ENCODE data around the gene TGFBR2. TPM values are rescaled to one million over a fixed set of nuclear protein-coding genes. Genes with fewer than 3 reads are reported as not detected.
A peak's percentile ranks its signal among the peaks of the same experiment; 100 is the strongest.
"Not testable (repeated sequence)": the region's sequence is repeated elsewhere in the genome, so short reads cannot be mapped to it uniquely, and the experiment has no call there.

The TGFBR2 gene
- total RNA-seq, 1 donor from 2014 or later = 144 TPM

GRCh38 chr3:30623351-30623750 lies 16.9 kb downstream of the TGFBR2 start:
- H3K4me1 ChIP-seq = peaks cover 100% of the 10 kb centered on the region
- H3K27ac ChIP-seq (replicated peaks) = peak overlapping the region; percentile 85
- H3K4me3 ChIP-seq = no peak overlapping the region

GRCh38 chr3:30624480-30624879 lies 18.1 kb downstream of the TGFBR2 start:
- H3K9me3 ChIP-seq (replicated peaks); H3K27me3 ChIP-seq (ENCODE audit: low read depth); DNase-seq; intact Hi-C loops (cut with micrococcal nuclease); H3K4me3 ChIP-seq: not testable (repeated sequence)
- Histone ChIP-seq H3K4me1 (peaks cover 100% of the 10 kb centered on the region), H3K36me3 (peaks cover 11% of the 10 kb centered on the region), H3K27ac (replicated peaks) (peak overlapping the region; percentile 85)

More at GRCh38 chr3:30623351-30623750, 16.9 kb downstream of the TGFBR2 start:
- intact Hi-C loops (cut with micrococcal nuclease) = no loop called here
- H3K9me3 ChIP-seq (replicated peaks) = no peaks in the 10 kb centered on the region
- no peaks in the 10 kb centered on the region for H3K27me3 ChIP-seq (ENCODE audit: low read depth)
- H3K36me3 ChIP-seq = peaks cover 11% of the 10 kb centered on the region
- DNase-seq = no peak
- TF ChIP-seq CTCF (IDR thresholded peaks at IDR 0.05; ENCODE audit: borderline replicate concordance) = no peak

- DNase-seq = no peak
- Histone ChIP-seq H3K4me1 (peaks cover 100% of the 10 kb centered on the region), H3K9me3 (replicated peaks) (peaks cover 3% of the 10 kb centered on the region), H3K36me3 (peaks cover 15% of the 10 kb centered on the region), H3K4me3 (no peak overlapping the region), H3K27ac (replicated peaks) (peak overlapping the region; percentile 85), H3K27me3 (ENCODE audit: low read depth) (no peaks in the 10 kb centered on the region)
- no peak for TF ChIP-seq CTCF (IDR thresholded peaks at IDR 0.05; ENCODE audit: borderline replicate concordance)
- intact Hi-C loops (cut with micrococcal nuclease) = no loop called here
Observed at GRCh38 chr3:30625541-30626438, 19.4 kb downstream of the TGFBR2 start.

- Histone ChIP-seq H3K27me3 (ENCODE audit: low read depth) (no peaks in the 10 kb centered on the region), H3K9me3 (replicated peaks) (peaks cover 3% of the 10 kb centered on the region), H3K4me3 (no peak overlapping the region), H3K36me3 (peaks cover 19% of the 10 kb centered on the region), H3K27ac (replicated peaks) (peak overlapping the region; percentile 85), H3K4me1 (peaks cover 100% of the 10 kb centered on the region)
- no peak for TF ChIP-seq CTCF (IDR thresholded peaks at IDR 0.05; ENCODE audit: borderline replicate concordance)
- DNase-seq = no peak
- intact Hi-C loops (cut with micrococcal nuclease) = no loop called here
Observed at GRCh38 chr3:30626443-30627180, 20.2 kb downstream of the TGFBR2 start.

- no peaks in the 10 kb centered on the region for H3K27me3 ChIP-seq (ENCODE audit: low read depth)
- H3K4me1 ChIP-seq = peaks cover 100% of the 10 kb centered on the region
- peak overlapping the region; percentile 85 for H3K27ac ChIP-seq (replicated peaks)
- H3K4me3 ChIP-seq = peak overlapping the region; percentile 30
- no peak for TF ChIP-seq CTCF (IDR thresholded peaks at IDR 0.05; ENCODE audit: borderline replicate concordance)
- H3K9me3 ChIP-seq (replicated peaks) = peaks cover 3% of the 10 kb centered on the region
- peaks cover 19% of the 10 kb centered on the region for H3K36me3 ChIP-seq
- no peak for DNase-seq
- intact Hi-C loops (cut with micrococcal nuclease) = no loop called here
Observed at GRCh38 chr3:30628205-30628900, 22.0 kb downstream of the TGFBR2 start.

Data from left ventricle myocardium inferior (tissue), 1 donor.